GM19238 (cell line): ENCODE measurements around the gene DOK5.
A peak's percentile ranks its signal among the peaks of the same experiment; 100 is the strongest.

Experiments used
- DNase-seq: peaks from one replicate; pipeline ENCODE4 v3.0.0; 2011; ENCODE audit warnings: low spot score; ENCODE audit not compliant: insufficient read length

The DOK5 gene

DNA sequence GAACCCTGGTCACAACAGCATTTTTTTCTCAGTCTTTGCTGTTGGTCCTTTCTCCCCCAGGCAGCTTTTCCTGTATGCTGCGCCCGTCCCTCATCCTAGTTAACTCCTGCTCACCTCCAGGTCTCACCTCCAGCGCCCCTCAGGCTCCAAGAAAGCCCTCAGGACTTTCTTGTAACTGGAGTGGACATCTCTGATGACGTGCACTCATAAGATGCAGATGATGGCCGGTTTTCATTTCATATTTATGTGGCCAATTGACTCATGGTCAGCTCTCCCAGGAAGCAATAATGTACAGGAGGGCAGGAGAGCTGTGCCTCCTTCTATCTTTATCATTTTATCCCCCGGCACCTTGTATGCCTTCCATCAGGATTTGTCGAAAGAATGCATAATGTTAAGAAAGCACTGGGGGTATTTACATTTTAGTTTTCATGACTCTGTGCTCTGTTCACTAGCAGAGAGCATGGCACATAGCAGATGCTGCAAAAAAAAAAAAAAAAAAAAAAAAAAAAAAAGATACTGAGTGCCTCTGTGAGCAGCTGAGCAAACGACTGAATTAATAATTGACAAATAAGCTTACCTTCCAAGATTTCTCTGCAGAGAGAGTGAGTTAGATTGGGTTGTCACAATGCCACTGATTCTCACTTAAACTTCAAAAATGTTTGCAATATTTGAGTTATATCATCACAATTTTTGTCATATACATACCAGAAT is 170.2 kb downstream of the DOK5 start:
- DNase-seq, result no peak

DNA sequence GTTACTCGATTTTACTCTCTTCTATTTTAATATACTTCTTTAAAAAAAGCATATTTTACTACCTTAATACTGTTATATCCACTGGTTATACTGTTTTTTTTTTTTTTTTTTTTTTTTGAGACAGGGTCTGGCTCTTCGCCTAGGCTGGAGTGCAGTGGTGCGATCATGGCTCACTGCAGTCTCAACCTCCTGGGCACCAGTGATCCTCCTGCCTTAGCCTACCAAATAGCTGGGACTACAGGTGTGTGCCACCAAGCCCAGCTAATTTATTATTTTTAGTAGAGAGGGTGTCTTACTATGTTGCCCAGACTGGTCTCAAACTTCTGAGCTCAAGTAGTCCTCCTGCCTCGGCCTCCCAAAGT is 170.7 kb downstream of the DOK5 start:
- DNase-seq, result no peak

DNA sequence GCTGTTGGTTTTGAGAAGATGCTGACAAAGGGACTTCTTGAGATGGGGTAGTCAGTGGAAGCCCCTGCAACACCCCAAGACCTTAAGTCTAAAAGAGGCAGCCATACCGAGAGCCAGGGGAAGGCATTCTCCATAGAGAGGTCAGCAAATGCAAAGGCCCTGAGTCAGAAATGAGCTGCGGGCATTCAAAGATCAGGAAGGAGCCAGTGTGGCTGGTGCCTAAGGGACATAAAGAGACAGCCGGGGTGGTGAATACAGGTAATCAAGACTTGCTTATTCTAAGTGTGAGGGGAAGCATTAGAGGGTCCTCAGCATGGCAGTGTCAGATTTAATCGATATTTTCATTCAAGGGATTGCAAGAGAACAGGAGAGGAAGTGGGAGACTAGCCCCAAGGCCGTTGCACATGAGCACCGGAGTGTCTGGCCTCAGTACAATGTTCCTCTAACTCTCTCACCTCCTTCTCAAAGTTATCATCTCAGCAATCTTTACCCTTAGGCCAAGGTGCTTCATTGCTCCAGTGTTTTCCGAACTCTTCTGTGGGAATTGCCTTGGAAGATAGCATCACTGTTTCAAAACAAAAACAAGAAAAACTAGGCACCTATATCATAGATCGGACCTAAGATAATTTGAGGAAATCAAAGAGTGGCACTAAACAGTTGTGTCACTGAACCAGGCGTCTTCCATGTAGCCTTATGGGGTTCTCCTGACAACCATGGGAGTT is 173.2 kb downstream of the DOK5 start:
- DNase-seq, result no peak

GRCh38 chr20:54649511-54649962 is 174.1 kb downstream of the DOK5 start:
- DNase-seq, result peak; percentile 23

DNA sequence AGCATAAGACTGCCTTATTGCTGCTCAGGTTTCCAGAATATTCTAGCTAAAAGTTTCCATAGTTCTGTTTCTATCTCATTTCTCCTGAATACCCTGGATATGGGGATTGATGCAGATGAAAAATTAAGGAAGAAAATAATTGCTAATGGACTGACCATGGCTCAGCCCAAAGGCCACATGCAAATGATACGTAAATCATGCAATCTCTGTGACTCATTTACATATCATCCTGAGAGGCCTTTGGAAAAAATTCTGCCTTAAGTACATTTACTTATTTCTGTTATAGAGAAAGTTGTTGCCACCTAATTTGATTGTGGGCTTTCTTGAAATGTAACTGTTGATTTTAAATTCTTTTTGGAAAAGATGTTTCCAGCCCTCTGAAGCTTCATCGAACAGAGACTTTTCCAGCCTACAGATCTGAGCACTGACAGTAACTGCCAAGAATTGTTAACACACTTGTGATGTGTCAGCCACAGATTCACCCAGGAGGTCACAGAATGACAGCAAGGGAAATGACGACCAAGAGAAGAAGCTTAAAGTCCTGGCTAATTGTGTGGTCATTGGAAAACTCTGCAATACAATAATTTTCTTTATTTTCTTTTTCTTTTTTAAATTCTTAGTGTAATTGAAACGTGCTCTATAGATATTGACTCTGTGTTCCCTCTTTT is 174.8 kb downstream of the DOK5 start:
- DNase-seq, result no peak

DNA sequence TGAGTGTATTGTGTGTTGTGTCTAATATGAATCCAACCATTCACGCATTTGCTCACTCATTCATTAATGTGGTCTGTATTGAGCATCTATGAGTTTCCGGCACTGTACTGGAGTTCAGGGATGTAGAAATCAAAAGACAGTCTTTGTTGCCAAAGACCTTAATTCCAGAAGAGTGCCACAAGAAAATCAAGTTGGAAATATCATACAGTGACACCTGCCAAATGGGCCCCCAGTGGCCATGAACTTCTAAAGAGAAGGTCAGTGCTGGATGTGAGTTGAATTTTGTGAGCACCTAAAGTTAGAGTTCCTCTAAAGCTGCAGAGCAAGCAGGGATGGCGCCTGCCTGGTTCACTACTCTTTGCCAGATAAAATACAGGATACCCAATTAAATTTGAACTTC is 175.9 kb downstream of the DOK5 start:
- DNase-seq, result no peak

DNA sequence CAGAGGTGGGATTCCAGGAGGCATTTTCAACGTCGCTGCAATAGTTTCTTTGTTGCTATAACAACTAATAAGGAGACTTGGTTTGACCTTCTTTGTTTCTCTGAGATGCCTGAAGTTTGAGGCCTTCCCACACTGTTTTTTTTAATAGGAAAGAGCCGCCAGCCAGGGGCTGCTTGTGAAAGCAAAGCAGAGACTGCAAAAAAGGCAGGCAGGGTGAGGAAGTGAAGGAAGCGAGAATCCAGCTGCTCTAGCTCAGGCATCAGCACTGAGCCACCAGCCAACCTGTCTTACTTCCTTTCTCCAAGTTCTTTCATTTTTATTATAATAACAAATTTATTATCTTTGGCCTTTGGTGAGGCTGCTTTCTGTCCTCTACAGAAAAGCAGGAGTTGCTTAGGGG is 179.1 kb downstream of the DOK5 start:
- no peak for DNase-seq

DNA sequence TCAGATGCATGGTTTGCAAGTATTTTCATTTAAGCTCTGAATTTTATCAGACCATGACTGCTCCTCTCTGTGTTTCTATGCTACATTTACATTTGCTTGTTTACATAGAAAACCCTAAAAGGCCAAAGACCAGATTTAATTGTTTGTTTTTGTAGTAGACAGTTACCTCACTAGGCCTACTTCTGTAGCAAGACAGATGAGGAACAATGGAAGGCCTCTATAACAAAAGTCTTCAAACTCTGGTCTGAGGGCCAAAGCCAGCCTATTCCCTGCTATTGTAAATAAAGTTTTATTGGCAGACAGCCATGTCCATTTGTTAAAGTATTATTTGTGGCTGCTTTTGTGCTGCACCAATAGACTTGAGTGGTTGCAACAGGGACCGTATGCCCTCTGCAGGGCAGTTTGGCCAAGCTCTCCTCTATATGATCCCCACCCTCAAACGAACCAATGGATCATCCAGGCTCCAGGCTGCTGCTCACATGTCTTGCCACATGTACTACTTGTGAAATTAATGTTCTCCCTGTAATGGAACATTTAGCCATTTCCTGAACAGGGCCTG is 182.0 kb downstream of the DOK5 start:
- no peak for DNase-seq

DNA sequence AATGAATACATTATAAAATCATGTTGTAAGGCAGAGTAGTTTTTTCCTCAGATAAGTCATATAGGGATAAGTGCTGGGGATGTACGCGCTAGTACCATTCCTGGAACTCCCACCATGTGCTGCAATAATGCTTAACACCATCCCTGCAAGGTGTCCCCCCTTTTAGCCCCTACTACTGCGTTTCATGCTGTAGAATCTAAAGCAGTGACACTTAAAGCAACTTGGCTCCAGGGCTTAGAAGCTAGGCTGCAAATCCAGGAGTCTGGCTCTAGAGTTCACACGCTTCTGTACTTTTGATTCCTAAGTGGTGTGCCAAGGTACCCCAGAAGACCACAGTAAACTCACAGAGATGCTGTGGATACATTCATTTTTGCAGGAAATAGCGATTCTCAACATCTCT is 183.1 kb downstream of the DOK5 start:
- no peak for DNase-seq

- no peak for DNase-seq
Measured at GRCh38 chr20:54661265-54661664, 185.9 kb downstream of the DOK5 start.

DNA sequence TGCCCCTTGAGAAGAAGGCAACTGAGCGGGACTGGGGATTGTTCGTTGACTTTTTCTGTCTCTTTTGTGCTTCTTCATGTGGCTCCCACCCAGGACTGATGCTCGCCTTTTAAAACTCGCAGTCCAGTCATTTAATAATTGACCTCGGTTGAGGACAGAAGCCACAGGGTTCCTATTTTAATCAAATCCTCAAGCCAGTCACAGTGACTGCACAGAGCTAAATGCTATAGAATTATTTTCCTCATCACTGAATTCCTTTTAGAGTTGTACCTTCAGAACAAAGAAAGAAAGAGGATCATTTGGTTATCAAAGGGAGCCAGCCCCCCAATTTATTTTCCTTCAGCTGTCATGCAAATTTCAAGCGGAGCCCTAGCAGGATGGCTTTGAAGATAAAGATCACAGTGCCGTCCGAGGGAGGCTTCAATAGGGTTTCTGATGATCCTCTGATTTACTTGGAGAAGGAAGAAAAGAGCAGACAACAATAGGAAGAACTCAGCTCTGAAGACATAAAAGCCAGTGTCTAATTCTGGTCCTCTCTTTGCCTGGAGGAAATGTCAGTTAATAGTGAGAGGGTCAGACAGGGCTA is 186.6 kb downstream of the DOK5 start:
- no peak for DNase-seq

GRCh38 chr20:54665812-54666211 is 190.4 kb downstream of the DOK5 start:
- DNase-seq, result no peak

DNA sequence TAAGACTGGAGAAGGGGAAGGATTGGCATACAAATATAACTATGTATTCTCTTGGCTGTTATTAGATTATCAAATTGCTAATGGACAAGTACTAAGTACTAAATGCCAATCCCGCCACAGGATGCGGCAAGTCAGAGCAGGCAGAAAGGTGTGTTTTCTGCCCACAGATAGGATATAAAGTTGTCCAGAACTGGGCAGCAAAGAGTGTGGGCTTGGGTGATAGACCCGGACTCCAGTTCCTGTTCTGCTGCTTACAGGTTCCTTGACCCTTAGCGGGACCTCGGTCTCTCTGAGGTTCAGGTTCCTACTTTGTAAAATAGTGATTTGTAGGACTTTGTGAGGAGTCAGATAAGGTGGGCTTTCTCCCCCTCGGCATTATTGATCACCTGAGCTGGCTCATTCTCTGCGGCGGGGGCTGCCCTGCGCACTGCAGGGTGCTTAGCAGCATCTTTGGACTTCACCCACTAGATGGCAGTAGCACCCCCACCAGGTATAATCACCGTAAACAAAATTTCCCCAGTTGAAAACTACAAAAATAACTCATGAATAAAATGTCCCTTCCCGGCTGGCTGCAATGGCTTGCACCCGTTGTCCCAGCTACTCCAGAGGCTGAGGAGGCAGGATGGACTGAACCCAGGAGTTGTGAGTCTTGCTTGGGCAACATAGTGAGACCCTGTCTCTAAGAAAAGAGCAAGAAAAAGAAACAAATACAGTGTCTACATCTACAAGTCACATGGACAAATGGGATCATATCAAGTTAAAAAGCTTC is 193.1 kb downstream of the DOK5 start:
- peak; percentile 16 for DNase-seq

GRCh38 chr20:54669040-54669363 is 193.6 kb downstream of the DOK5 start:
- no peak for DNase-seq

- DNase-seq, result no peak
Measured at GRCh38 chr20:54678253-54678652, 202.9 kb downstream of the DOK5 start.

DNA sequence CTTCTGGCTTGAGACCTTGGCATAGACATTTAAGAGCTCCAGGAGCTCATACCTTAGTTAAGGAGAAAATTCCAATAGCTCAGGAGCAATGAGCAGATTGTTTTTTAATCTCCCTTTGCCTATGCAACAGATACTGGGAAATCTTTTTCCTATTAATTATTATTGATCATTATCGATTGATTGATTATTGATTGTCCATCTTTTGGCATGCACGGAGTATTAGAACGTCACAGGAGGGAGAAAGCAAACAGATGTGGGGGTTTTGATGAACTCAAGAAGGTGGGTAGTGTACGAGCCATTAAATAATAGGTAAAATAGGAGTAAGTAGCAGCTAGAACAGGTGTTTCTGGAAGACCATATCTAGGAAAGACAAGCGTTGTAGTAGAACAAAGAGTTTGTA is 205.0 kb downstream of the DOK5 start:
- no peak for DNase-seq

DNA sequence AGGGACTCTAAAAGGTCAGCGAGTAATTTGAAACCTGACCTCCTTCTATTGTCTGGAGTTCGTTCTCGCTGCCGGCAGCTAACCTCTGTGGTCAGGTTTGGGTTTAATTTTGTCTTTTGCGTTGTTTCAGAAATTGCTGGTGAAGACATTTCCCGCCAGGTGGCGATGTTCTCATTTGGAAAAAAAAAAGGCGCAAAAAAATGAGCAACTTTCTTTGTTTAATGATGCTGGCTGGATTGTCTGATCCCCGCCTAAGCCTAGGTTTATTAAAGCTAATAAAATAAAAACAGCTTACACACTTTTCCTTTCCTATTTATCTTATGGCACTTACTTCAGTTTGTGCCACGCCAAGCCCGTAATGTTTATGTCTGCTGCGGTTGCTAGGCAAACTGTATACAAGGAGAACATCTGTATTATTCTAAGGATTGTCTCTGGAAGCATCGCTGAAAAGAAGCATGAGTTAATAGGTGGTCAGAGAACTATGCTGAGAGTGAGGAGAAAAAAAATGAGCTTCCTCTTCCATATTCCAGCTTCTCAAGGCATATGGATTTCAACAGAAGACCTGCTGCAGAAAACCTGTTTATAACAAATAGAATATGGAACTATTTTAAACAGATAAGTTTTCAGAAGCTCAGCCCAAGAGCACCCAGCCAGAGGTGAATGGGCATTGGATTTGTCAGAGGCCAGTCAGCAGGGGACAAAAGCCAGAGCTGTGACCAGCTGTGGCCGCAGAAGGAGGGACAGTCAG is 205.7 kb downstream of the DOK5 start:
- DNase-seq, result no peak

GRCh38 chr20:54681869-54682268 is 206.5 kb downstream of the DOK5 start:
- DNase-seq, result no peak

DNA sequence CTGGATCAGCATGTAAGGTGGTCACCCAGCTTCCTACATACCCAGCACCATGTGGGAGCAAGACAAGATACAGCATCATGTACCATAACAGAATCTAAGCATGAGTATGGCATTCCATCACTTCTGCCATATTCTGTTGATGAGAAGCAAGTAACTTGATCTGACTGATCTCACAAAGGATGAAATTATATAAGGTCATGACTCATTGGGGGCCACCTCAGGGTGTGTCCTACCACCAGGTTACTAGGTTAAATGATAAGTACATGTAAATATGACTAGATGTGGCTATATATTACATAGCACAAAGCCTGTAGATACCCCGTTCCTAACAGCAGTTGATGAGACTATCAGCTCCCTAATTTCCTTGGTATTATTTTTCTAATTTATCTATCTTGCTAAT is 213.1 kb downstream of the DOK5 start:
- DNase-seq, result no peak

- no peak for DNase-seq
Measured at GRCh38 chr20:54690323-54690722, 214.9 kb downstream of the DOK5 start.

- DNase-seq, result no peak
Measured at GRCh38 chr20:54691327-54691726, 215.9 kb downstream of the DOK5 start.
